GM23248 (cell line): Measurements from ENCODE around the gene ATF3. TPM values are rescaled to one million over a fixed set of nuclear protein-coding genes. Genes with fewer than 3 reads are reported as not detected.

Experiments
- DNase-seq: peaks from one replicate; pipeline ENCODE4 v3.0.0-alpha.2; 2015
- H2AFZ ChIP-seq: fragments of 200-600 bp; sonication (generic); 2 replicates; pipeline ENCODE4 v1.6.1; 2016; ENCODE audit warnings: antibody characterized with exemption
- H3F3A ChIP-seq: fragments of 200-600 bp; sonication (generic); 2 replicates; pipeline ENCODE4 v1.6.1; 2016; ENCODE audit warnings: mild to moderate bottlenecking, antibody characterized with exemption, mixed run types; ENCODE audit not compliant: insufficient read depth
- H3K27ac ChIP-seq: fragments of 200-600 bp; sonication (generic); 2 replicates; pipeline ENCODE4 v1.5.1; 2016; ENCODE audit warnings: mild to moderate bottlenecking
- H3K27me3 ChIP-seq: fragments of 200-600 bp; sonication (generic); replicated peaks from 2 replicates; pipeline ENCODE4 v1.6.1; 2016; ENCODE audit warnings: mild to moderate bottlenecking; ENCODE audit not compliant: insufficient read depth
- H3K36me3 ChIP-seq: fragments of 200-600 bp; sonication (generic); 2 replicates; pipeline ENCODE4 v1.6.1; 2016; ENCODE audit warnings: low read depth, mild to moderate bottlenecking
- H3K4me1 ChIP-seq: fragments of 200-600 bp; sonication (generic); 2 replicates; pipeline ENCODE4 v1.6.1; 2016; ENCODE audit warnings: mild to moderate bottlenecking; ENCODE audit not compliant: insufficient read depth
- H3K4me2 ChIP-seq: fragments of 200-600 bp; sonication (generic); one replicate; pipeline ENCODE4 v1.6.1; 2016; ENCODE audit warnings: mild to moderate bottlenecking; ENCODE audit not compliant: unreplicated experiment
- H3K4me3 ChIP-seq: fragments of 200-600 bp; sonication (generic); 2 replicates; pipeline ENCODE4 v1.5.1; 2016; ENCODE audit warnings: mild to moderate bottlenecking
- H3K79me2 ChIP-seq: fragments of 200-600 bp; sonication (generic); 2 replicates; pipeline ENCODE4 v1.6.1; 2016; ENCODE audit warnings: mild to moderate bottlenecking; ENCODE audit not compliant: insufficient read depth
- H3K9ac ChIP-seq: fragments of 200-600 bp; sonication (generic); 2 replicates; pipeline ENCODE4 v1.6.1; 2016; ENCODE audit warnings: mild to moderate bottlenecking
- H3K9me2 ChIP-seq: fragments of 200-600 bp; sonication (generic); 2 replicates; pipeline ENCODE4 v1.6.1; 2016; ENCODE audit warnings: mixed run types, mild to moderate bottlenecking, moderate library complexity; ENCODE audit not compliant: insufficient read depth
- H3K9me3 ChIP-seq: fragments of 200-600 bp; sonication (generic); one replicate; pipeline ENCODE4 v1.6.1; 2017; ENCODE audit warnings: low read depth
- H4K20me1 ChIP-seq: fragments of 200-600 bp; sonication (generic); 2 replicates; pipeline ENCODE4 v1.6.0; 2016; ENCODE audit not compliant: insufficient read depth
- EZH2 ChIP-seq: fragments of 200-600 bp; sonication (generic); IDR thresholded peaks from 2 replicates; pipeline ENCODE4 v1.6.1; 2018; ENCODE audit warnings: antibody characterized with exemption, mild to moderate bottlenecking; ENCODE audit not compliant: insufficient read depth, poor library complexity, severe bottlenecking
- EZH2phosphoT487 ChIP-seq: fragments of 200-600 bp; sonication (generic); IDR thresholded peaks from 2 replicates; pipeline ENCODE4 v1.6.1; 2018; ENCODE audit warnings: antibody characterized with exemption, moderate library complexity, mild to moderate bottlenecking, low read depth; ENCODE audit not compliant: insufficient read depth
- WGBS, 2 experiments: methylation state at CpG; one replicate each; pipeline ENCODE4 v1.1.6; 2015 to 2017; ENCODE audit warnings: low lambda C conversion rate in 2 of 2, low coverage in 1 of 2; ENCODE audit errors: missing lambda C conversion rate in 2 of 2; 5-methylcytosine and 5-hydroxymethylcytosine counted together
- in situ Hi-C: fragments of 300-500 bp; cut with MboI; formaldehyde crosslinking; loops from 2 replicates; pipeline ENCODE4 v1.15.0; 2020
- polyA plus RNA-seq: library from polyadenylated mRNA; unstranded; fragments of >200 nt; fragmentation: Nextera tagmentation; extraction: Ambion mirVana; gene quantifications from 2 replicates; pipeline ENCODE4 v1.2.1, GENCODE V29; 2016
- total RNA-seq: library from RNA; depleted of rRNA; stranded (reverse); fragments of >200 nt; shearing (Covaris generic); gene quantifications from 2 replicates; pipeline ENCODE4 v1.2.3, GENCODE V29; 2014; rRNA removed

ATF3 gene
- total RNA-seq (0.86 and 4.9 TPM in 2 replicates), polyA plus RNA-seq (1.5 and 1.7 TPM in 2 replicates)

GRCh38 chr1:212608392-212608958 lies at the start of gene ATF3:
ATF3 (plus strand) TSS chr1:212608761; CDS start chr1:212615022, 6,261 bp downstream.
- H3K79me2 ChIP-seq: 0 out of 2 replicates have a peak, but pooled peaks cover 6% of the 10 kb centered on the region
- peak; percentile 100 for DNase-seq
- H3K4me1 ChIP-seq: peaks cover 13% of the 10 kb centered on the region
- WGBS, 2 experiments: 1% methylated on average over 34 to 39 of the region's 54 CpGs
- H3K4me3 ChIP-seq: peak within 1 kb of the TSS; percentile 78
- H3K4me2 ChIP-seq: peak within 1 kb of the TSS; percentile 92
- H3K27me3 ChIP-seq: peaks cover 46% of the 10 kb centered on the region
- H2AFZ ChIP-seq: peak within 1 kb of the TSS; percentile 49
- no peaks in the 10 kb centered on the region for H4K20me1 ChIP-seq
- H3F3A ChIP-seq: peaks cover 30% of the 10 kb centered on the region
- peak within 1 kb of the TSS; percentile 95 for H3K9ac ChIP-seq
- no peaks in the 10 kb centered on the region for H3K9me2 ChIP-seq
- peak within 1 kb of the TSS; percentile 82 for H3K27ac ChIP-seq
- TF ChIP-seq EZH2: no peak
- TF ChIP-seq EZH2phosphoT487: no peak
- no peaks in the 10 kb centered on the region for H3K9me3 ChIP-seq
- in situ Hi-C loops: no loop called here
- no peaks in the 10 kb centered on the region for H3K36me3 ChIP-seq

GRCh38 chr1:212559929-212560328 lies 48.6 kb upstream of the ATF3 start:
- Histone ChIP-seq H3K27ac (no peak overlapping the region), H3K4me3 (no peak overlapping the region), H3K9me2 (no peaks in the 10 kb centered on the region), H3K4me2 (no peak overlapping the region), H3K27me3 (no peaks in the 10 kb centered on the region), H3K9ac (no peak overlapping the region), H3F3A (peaks cover 22% of the 10 kb centered on the region), H4K20me1 (no peaks in the 10 kb centered on the region), H3K4me1 (peaks cover 14% of the 10 kb centered on the region), H3K36me3 (no peaks in the 10 kb centered on the region), H2AFZ (no peak overlapping the region), H3K9me3 (no peaks in the 10 kb centered on the region), H3K79me2 (no peaks in the 10 kb centered on the region)
- 85 to 88% methylated on average over 11 of the region's 11 CpGs for WGBS, 2 experiments
- DNase-seq: no peak
- no peak for TF ChIP-seq EZH2
- no peak for TF ChIP-seq EZH2phosphoT487
- in situ Hi-C loops: no loop called here

GRCh38 chr1:212560933-212561460 lies 47.6 kb upstream of the ATF3 start:
- WGBS, 2 experiments: 67 to 72% methylated on average over 6 of the region's 6 CpGs
- peak overlapping the region; percentile 75 for H3K4me2 ChIP-seq
- H3K79me2 ChIP-seq: no peaks in the 10 kb centered on the region
- TF ChIP-seq EZH2phosphoT487 (no peak), EZH2 (no peak)
- H3K27me3 ChIP-seq: no peaks in the 10 kb centered on the region
- DNase-seq: no peak
- no peaks in the 10 kb centered on the region for H3K36me3 ChIP-seq
- peaks cover 14% of the 10 kb centered on the region for H3K4me1 ChIP-seq
- peak overlapping the region; percentile 68 for H2AFZ ChIP-seq
- H4K20me1 ChIP-seq: no peaks in the 10 kb centered on the region
- no peaks in the 10 kb centered on the region for H3K9me3 ChIP-seq
- H3K9ac ChIP-seq: no peak overlapping the region
- in situ Hi-C loops: no loop called here
- H3K27ac ChIP-seq: peak overlapping the region; percentile 50
- H3F3A ChIP-seq: peaks cover 22% of the 10 kb centered on the region
- no peaks in the 10 kb centered on the region for H3K9me2 ChIP-seq
- peak overlapping the region; percentile 57 for H3K4me3 ChIP-seq

- Histone ChIP-seq H3K9me2 (no peaks in the 10 kb centered on the region), H3K4me1 (peaks cover 14% of the 10 kb centered on the region), H3K27me3 (no peaks in the 10 kb centered on the region), H3K4me3 (peak overlapping the region; percentile 57), H3F3A (peaks cover 22% of the 10 kb centered on the region), H2AFZ (peak overlapping the region; percentile 68), H3K36me3 (no peaks in the 10 kb centered on the region), H3K4me2 (peak overlapping the region; percentile 75), H4K20me1 (no peaks in the 10 kb centered on the region), H3K27ac (peak overlapping the region; percentile 50), H3K9me3 (no peaks in the 10 kb centered on the region), H3K79me2 (no peaks in the 10 kb centered on the region), H3K9ac (no peak overlapping the region)
- in situ Hi-C loops: no loop called here
- no peak for TF ChIP-seq EZH2
- 0 out of 2 replicates have a peak, but pooled peaks have one; percentile 41 for TF ChIP-seq EZH2phosphoT487
- peak; percentile 89 for DNase-seq
- WGBS, 2 experiments: 0 to 1% methylated on average over 5 of the region's 5 CpGs
Observed at GRCh38 chr1:212561501-212561931, 47.0 kb upstream of the ATF3 start.
